Right lung (tissue), 10 donors: ENCODE data around the gene PGAP3. TPM values are rescaled to one million over a fixed set of nuclear protein-coding genes. Genes with fewer than 3 reads are reported as not detected.
A peak's percentile ranks its signal among the peaks of the same experiment; 100 is the strongest.
"Not testable (repeated sequence)": the region's sequence is repeated elsewhere in the genome, so short reads cannot be mapped to it uniquely, and the experiment has no call there.

Experiments used
- DNase-seq, 2 donors: peaks; one replicate each; pipeline ENCODE4 v3.0.0-alpha.2; 2013
- long read RNA-seq, 8 donors: transcript quantifications; one replicate each; lab custom pipeline, GENCODE V29; 2026
- polyA plus RNA-seq, 5 donors: library from polyadenylated mRNA; unstranded; fragments of 120-200 nt; gene quantifications; one replicate each; pipeline versions ENCODE4 v1.2.1 to v1.2.3, GENCODE V29; 2013; ENCODE audit warnings: inconsistent platforms in 1 of 5, low replicate concordance in 1 of 5; ENCODE audit not compliant: insufficient read length in 5 of 5, insufficient read depth in 1 of 5

The PGAP3 gene
- 10 to 100 TPM; 33.1 to 44.2 (median 39.4) TPM for polyA plus RNA-seq
- long read RNA-seq, donor 1, transcript PGAP3-201 (8 exons, 2,737 nt): major isoform, 8 of 11 reads
- long read RNA-seq, donor 1, partial matches to known transcripts: 0 of 11 reads
- long read RNA-seq, donor 1, other reads (novel, unspliced or antisense): 0 of 11 reads
- long read RNA-seq, donor 2, partial matches to known transcripts: 0 of 6 reads
- long read RNA-seq, donor 2, other reads (novel, unspliced or antisense): 0 of 6 reads
- long read RNA-seq, donor 3, partial matches to known transcripts: 67 of 71 reads
- long read RNA-seq, donor 3, other reads (novel, unspliced or antisense): 0 of 71 reads
- long read RNA-seq, donor 4, transcript PGAP3-201 (8 exons, 2,737 nt): major isoform, 7 of 8 reads
- long read RNA-seq, donor 4, partial matches to known transcripts: 0 of 8 reads
- long read RNA-seq, donor 4, other reads (novel, unspliced or antisense): 0 of 8 reads
- long read RNA-seq, donor 5, partial matches to known transcripts: 114 of 136 reads
- long read RNA-seq, donor 5, other reads (novel, unspliced or antisense): 15 of 136 reads
- long read RNA-seq, donor 6, transcript PGAP3-201 (8 exons, 2,737 nt): major isoform, 10 of 22 reads
- long read RNA-seq, donor 6, partial matches to known transcripts: 11 of 22 reads
- long read RNA-seq, donor 6, other reads (novel, unspliced or antisense): 0 of 22 reads
- long read RNA-seq, donor 7, transcript PGAP3-201 (8 exons, 2,737 nt): major isoform, 10 of 19 reads
- long read RNA-seq, donor 7, partial matches to known transcripts: 7 of 19 reads
- long read RNA-seq, donor 7, other reads (novel, unspliced or antisense): 0 of 19 reads
- long read RNA-seq, donor 8, partial matches to known transcripts: 20 of 24 reads
- long read RNA-seq, donor 8, other reads (novel, unspliced or antisense): 0 of 24 reads

DNA sequence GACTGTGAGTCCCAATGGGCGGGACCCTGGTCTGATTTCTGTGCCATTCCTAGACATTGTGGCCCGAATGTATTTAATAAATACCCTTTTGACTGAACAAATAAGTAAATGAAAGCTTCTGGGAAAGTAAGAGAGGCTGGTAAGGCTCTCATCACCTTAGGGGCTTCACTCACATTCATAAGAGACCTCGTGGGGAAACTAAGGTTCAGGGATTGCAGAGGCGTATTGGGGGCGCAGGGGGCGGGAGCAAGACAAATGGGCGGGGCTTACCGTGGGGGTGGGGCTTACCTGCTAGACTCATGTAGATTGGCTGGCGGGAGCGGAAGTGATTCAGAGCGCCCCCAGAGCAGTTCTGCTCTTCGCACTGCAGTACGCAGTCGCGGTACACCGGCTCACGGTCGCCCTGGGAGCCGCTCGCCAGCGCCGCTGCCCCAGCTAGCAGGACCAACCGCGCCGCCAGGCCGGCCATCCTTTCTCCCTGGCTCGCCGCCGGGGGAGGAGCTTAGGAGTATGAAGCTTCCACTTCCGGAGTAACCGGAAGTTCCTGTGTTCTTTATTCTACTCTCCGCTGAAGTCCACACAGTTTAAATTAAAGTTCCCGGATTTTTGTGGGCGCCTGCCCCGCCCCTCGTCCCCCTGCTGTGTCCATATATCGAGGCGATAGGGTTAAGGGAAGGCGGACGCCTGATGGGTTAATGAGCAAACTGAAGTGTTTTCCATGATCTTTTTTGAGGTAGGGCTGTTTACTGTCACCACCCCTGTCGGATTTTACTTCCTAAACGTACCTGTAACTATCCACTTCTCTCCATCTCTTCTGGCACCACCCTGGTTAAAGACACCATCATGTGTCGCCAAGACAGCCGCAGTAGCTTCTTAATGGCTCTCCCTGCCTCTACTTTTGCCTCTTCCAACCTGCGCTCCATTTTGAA lies at the start of gene PGAP3:
PGAP3 (minus strand) TSS at position 512 of the 929 bp plus-strand sequence; CDS start at position 469, 43 bp downstream.
- peak; percentile 89 to 91 for DNase-seq

- DNase-seq: no peak
These were observed 49.4 kb upstream of the PGAP3 start for GRCh38 chr17:39737206-39737759.

DNA sequence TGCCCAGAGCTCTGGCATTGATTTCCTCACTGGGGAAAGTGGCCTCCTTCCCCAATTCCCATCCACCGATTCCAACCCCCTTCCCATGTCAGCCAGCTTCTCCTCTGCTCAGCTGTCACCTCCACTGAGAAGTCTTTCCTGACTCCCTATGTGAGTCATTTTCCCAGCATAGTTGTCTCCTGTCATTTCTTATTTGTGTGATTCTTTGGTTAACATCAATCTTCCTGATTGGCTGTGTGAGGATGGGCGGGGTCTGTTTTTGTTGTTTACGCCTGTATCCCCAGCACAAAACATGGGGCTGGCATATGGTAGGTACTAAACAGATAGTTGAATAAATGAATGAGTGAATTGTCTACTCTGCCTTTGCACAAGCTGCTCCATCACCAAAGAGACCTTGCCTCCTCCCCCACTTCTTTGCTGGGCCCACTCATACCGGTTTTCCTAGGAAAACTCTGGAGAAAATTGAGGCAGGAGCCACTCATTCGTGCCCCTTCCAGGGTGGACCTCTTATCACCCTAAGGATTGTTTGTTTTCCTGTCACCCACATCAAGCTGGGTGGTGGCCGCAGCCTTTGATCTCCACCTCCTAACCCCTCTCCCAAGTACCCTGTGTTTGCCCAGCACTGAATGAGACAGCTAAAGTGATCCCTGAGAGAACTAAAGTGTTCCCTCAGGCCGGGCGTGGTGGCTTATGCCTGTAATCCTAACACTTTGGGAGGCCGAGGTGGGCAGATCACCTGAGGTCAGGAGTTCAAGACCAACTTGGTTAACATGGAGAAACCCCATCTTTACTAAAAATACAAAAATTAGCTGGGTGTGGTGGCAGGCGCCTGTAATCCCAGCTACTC lies 48.7 kb upstream of the PGAP3 start:
- DNase-seq: no peak

- no peak for DNase-seq
These were observed 48.0 kb upstream of the PGAP3 start for GRCh38 chr17:39735882-39736281.

GRCh38 chr17:39732586-39732985 lies 44.7 kb upstream of the PGAP3 start:
- no peak for DNase-seq

- peak; percentile 87 for DNase-seq
These were observed 42.5 kb upstream of the PGAP3 start, which contains the start of gene MIEN1 for GRCh38 chr17:39730095-39730921. TSS of gene MIEN1 (minus strand) at chr17:39730532. CDS start at chr17:39730495, 37 bp downstream.

- DNase-seq: no peak
These were observed 41.5 kb upstream of the PGAP3 start for GRCh38 chr17:39729280-39729851.

DNA sequence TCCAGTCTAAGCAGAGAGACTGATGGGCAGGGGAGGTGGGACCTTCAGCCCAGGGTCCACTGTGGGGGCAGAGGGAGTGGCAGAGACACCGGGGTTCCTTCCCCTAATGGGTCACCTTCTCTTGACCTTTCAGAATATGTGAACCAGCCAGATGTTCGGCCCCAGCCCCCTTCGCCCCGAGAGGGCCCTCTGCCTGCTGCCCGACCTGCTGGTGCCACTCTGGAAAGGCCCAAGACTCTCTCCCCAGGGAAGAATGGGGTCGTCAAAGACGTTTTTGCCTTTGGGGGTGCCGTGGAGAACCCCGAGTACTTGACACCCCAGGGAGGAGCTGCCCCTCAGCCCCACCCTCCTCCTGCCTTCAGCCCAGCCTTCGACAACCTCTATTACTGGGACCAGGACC lies 39.7 kb upstream of the PGAP3 start:
- no peak for DNase-seq

GRCh38 chr17:39726617-39727016 lies 38.8 kb upstream of the PGAP3 start:
- DNase-seq: no peak

GRCh38 chr17:39725923-39726322 lies 38.1 kb upstream of the PGAP3 start:
- not testable (repeated sequence) for DNase-seq

GRCh38 chr17:39724731-39725130 lies 36.9 kb upstream of the PGAP3 start:
- no peak for DNase-seq

GRCh38 chr17:39722965-39723848 lies 35.4 kb upstream of the PGAP3 start:
- no peak for DNase-seq

GRCh38 chr17:39722104-39722503 lies 34.2 kb upstream of the PGAP3 start:
- DNase-seq: no peak

DNA sequence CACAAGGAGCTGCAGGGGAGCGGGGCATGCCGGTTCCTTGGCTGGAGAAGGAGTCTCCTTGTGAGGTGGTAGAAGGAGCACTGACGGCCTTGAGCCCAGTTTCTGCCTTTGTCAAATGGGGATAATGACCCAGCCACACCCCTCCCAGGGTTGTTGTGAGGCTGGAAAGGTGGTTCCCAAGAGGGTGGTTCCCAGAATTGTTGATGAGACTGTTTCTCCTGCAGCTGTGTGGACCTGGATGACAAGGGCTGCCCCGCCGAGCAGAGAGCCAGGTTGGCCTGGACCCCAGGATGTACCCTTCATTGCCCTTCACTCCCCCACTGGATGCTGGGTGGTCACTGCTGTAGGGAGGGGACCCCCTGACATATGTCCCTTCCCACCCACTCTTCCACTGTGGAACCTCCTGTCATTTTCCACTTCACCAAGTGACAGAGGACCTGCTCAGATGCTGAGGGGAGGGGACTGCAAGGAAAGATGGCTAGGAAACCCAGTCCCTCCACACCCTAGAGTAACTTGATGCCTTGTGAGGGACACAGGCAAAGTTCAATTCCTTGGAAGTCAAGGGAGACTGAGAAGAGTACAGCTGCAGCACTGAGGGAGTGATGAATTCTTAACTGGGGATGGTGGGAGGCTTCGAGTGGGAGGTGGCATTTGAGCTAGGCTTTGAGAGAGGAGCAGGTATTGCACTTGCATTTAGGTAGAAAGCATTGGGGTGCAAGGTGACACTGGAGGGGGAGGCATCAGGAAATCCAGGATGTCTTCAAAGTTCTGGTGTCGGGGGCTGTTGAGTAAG lies 31.9 kb upstream of the PGAP3 start:
- DNase-seq: no peak

- DNase-seq: no peak
These were observed 29.8 kb upstream of the PGAP3 start for GRCh38 chr17:39717660-39718059.

DNA sequence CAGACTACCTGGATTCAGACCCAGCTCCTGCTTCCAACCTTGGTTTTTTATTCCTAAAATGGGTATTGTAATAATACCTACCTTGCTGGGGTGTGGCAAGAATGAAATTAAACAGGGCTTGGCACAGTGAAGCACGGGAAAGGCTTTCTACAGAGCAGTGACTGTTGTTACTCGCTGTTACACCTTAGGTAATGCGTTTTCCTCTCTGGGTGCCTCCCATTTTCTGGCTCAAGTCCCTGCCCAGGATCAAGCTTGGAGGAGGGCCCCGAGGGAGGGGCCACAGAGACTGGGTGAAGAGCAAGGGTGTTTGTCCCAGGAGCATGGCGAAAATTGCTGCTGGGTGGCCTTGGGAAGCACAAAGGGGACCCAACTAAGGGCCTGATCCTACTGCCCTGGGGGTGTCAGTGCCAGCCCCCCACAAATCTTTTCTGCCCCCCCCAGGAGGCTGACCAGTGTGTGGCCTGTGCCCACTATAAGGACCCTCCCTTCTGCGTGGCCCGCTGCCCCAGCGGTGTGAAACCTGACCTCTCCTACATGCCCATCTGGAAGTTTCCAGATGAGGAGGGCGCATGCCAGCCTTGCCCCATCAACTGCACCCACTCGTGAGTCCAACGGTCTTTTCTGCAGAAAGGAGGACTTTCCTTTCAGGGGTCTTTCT lies 29.2 kb upstream of the PGAP3 start:
- no peak for DNase-seq
